Thyroid gland (tissue), 4 donors: ENCODE measurements around the gene IGSF9B. TPM values are rescaled to one million over a fixed set of nuclear protein-coding genes. Genes with fewer than 3 reads are reported as not detected.
A peak's percentile ranks its signal among the peaks of the same experiment; 100 is the strongest.

Experiments used
- DNase-seq, 2 donors: peaks; one replicate each; pipeline ENCODE4 v3.0.0-alpha.2; 2019
- H3K27ac ChIP-seq, 3 donors: fragments of 200-600 bp; sonication (generic); 1 replicate in 2 of 3; 2 replicates in 1 of 3; pipeline ENCODE4 v1.5.1; 2016 to 2019; ENCODE audit warnings: mild to moderate bottlenecking in 1 of 3, moderate library complexity in 1 of 3
- H3K27me3 ChIP-seq: fragments of 200-600 bp; sonication (generic); one replicate; pipeline ENCODE4 v1.5.1; 2019
- H3K36me3 ChIP-seq, 2 donors: fragments of 200-600 bp; sonication (generic); one replicate each; pipeline ENCODE4 v1.5.1; 2016 to 2019
- H3K4me1 ChIP-seq, 2 donors: fragments of 200-600 bp; sonication (generic); one replicate each; pipeline ENCODE4 v1.5.1; 2017 to 2019
- H3K4me3 ChIP-seq, 3 donors: fragments of 200-600 bp; sonication (generic); replicated peaks in 1 of 3; 1 replicate in 2 of 3; 2 replicates in 1 of 3; pipeline ENCODE4 v1.5.1; 2016; ENCODE audit warnings: mild to moderate bottlenecking in 1 of 3
- H3K9me3 ChIP-seq: fragments of 200-600 bp; sonication (generic); one replicate; pipeline ENCODE4 v1.5.1; 2017
- CTCF ChIP-seq, 6 experiments: fragments of 200-600 bp in 3 of 6; fragments of 450-650 bp in 3 of 6; sonication (generic) in 3 of 6; IDR thresholded peaks; one replicate each; pipeline ENCODE4 v1.5.1; 2016 to 2019; ENCODE audit warnings: antibody characterized with exemption in 6 of 6, mild to moderate bottlenecking in 2 of 6, inconsistent platforms in 1 of 6, moderate library complexity in 1 of 6
- POLR2A ChIP-seq, 2 donors: fragments of 450-650 bp; IDR thresholded peaks; one replicate each; pipeline ENCODE4 v1.6.1; 2017; ENCODE audit warnings: antibody characterized with exemption in 2 of 2, mild to moderate bottlenecking in 2 of 2, moderate library complexity in 1 of 2
- WGBS, 2 donors: methylation state at CpG; one replicate each; pipeline ENCODE4 v1.1.5; 2017; 5-methylcytosine and 5-hydroxymethylcytosine counted together
- intact Hi-C: fragments of 100-400 bp; cut with DNase I; formaldehyde crosslinking; loops from one replicate; pipeline ENCODE4 v1.15.1; 2023
- total RNA-seq, 4 donors: library from RNA; depleted of rRNA; stranded (reverse); fragments of >200 nt; gene quantifications; one replicate each; pipeline ENCODE4 v1.2.3, GENCODE V29; 2016

IGSF9B gene
- total RNA-seq, 4 donors from 2014 or later, result 9.7 to 36.5 (median 13.8) TPM

GRCh38 chr11:133955081-133955891 is 1.5 kb downstream of the IGSF9B start:
- peak; percentile 64 to 68 for DNase-seq
- Histone ChIP-seq H3K4me1 (peaks cover 20 to 62% of the 10 kb centered on the region in 2 donors), H3K4me3 (peak overlapping the region in 1 of 3 donors; percentile 49), H3K9me3 (no peaks in the 10 kb centered on the region), H3K27ac (no peak overlapping the region), H3K27me3 (no peaks in the 10 kb centered on the region), H3K36me3 (no peaks in the 10 kb centered on the region)
- peak in 1 of 2 donors; percentile 15 for TF ChIP-seq POLR2A (IDR thresholded peaks at IDR 0.05)
- no peak for TF ChIP-seq CTCF (IDR thresholded peaks at IDR 0.05)
- intact Hi-C loops, result no loop called here
- WGBS, 2 donors, result 16 to 17% methylated on average over 38 to 39 of the region's 49 CpGs

GRCh38 chr11:133953999-133954398 is 2.8 kb downstream of the IGSF9B start:
- no peak for DNase-seq
- WGBS, 2 donors, result 91 to 96% methylated on average over 8 of the region's 8 CpGs
- no peaks in the 10 kb centered on the region for H3K36me3 ChIP-seq
- H3K27me3 ChIP-seq, result no peaks in the 10 kb centered on the region
- no peak overlapping the region for H3K4me3 ChIP-seq
- intact Hi-C loops, result no loop called here
- H3K9me3 ChIP-seq, result no peaks in the 10 kb centered on the region
- peaks cover 20 to 66% of the 10 kb centered on the region in 2 donors for H3K4me1 ChIP-seq
- TF ChIP-seq CTCF (IDR thresholded peaks at IDR 0.05) (no peak), POLR2A (IDR thresholded peaks at IDR 0.05) (no peak)
- H3K27ac ChIP-seq, result no peak overlapping the region

- Histone ChIP-seq H3K4me3 (no peak overlapping the region), H3K27me3 (no peaks in the 10 kb centered on the region), H3K9me3 (no peaks in the 10 kb centered on the region), H3K36me3 (no peaks in the 10 kb centered on the region), H3K4me1 (peaks cover 15 to 62% of the 10 kb centered on the region in 2 donors), H3K27ac (no peak overlapping the region)
- 66 to 96% methylated on average over 5 of the region's 5 CpGs for WGBS, 2 donors
- DNase-seq, result no peak
- TF ChIP-seq POLR2A (IDR thresholded peaks at IDR 0.05) (no peak), CTCF (IDR thresholded peaks at IDR 0.05) (no peak)
- intact Hi-C loops, result no loop called here
Observed at GRCh38 chr11:133953547-133953946, 3.2 kb downstream of the IGSF9B start.

GRCh38 chr11:133952199-133953190 is 4.3 kb downstream of the IGSF9B start:
- TF ChIP-seq CTCF (IDR thresholded peaks at IDR 0.05), result no peak
- no peak for TF ChIP-seq POLR2A (IDR thresholded peaks at IDR 0.05)
- Histone ChIP-seq H3K27ac (peak overlapping the region; percentile 76 to 88 (median 83)), H3K4me3 (no peak overlapping the region), H3K27me3 (no peaks in the 10 kb centered on the region), H3K4me1 (peaks cover 6 to 54% of the 10 kb centered on the region in 2 donors), H3K9me3 (no peaks in the 10 kb centered on the region), H3K36me3 (no peaks in the 10 kb centered on the region)
- WGBS, 2 donors, result 55 to 76% methylated on average over 6 to 10 of the region's 10 CpGs
- intact Hi-C loops, result no loop called here
- no peak for DNase-seq
